PC-3 (cell line): ENCODE measurements around the gene TNFAIP3. TPM values are rescaled to one million over a fixed set of nuclear protein-coding genes. Genes with fewer than 3 reads are reported as not detected.
A peak's percentile ranks its signal among the peaks of the same experiment; 100 is the strongest.
"Not testable (repeated sequence)": the region's sequence is repeated elsewhere in the genome, so short reads cannot be mapped to it uniquely, and the experiment has no call there.

ENCODE experiments used
- ATAC-seq: fragments of 200-7000 bp; cut with Tn5 transposase; 2 replicates; pipeline ENCODE4 v1.9.1; 2020; ENCODE audit warnings: mild to moderate bottlenecking, moderate library complexity
- BruUV-seq: library from RNA; stranded (reverse); fragments of 400-500 nt; replicated peaks from 2 replicates; lab custom pipeline; 2021; lab: Mats Ljungman, UMichigan
- CTCF ChIA-PET: fragments of 300-600 bp; sonication (Branson Sonifier 250); formaldehyde crosslinking; loops from one replicate; lab custom pipeline; 2022; ENCODE audit warnings: antibody characterized with exemption; lab: Charles Lee
- POLR2A ChIA-PET: fragments of 300-600 bp; sonication (Branson Sonifier 250); formaldehyde crosslinking; loops from one replicate; lab custom pipeline; 2022; ENCODE audit warnings: antibody characterized with exemption; ENCODE audit not compliant: unreplicated experiment; lab: Charles Lee
- DNase-seq: peaks from one replicate; pipeline ENCODE4 v3.0.0-alpha.2; 2015
- H2AFZ ChIP-seq: fragments of 300-600 bp; sonication (generic); 2 replicates; pipeline ENCODE4 v1.6.0; 2016; ENCODE audit warnings: antibody characterized with exemption, low read length
- H3F3A ChIP-seq: fragments of 300-600 bp; sonication (generic); one replicate; pipeline ENCODE4 v1.6.0; 2017; ENCODE audit warnings: antibody characterized with exemption, low read length, control low read depth, mild to moderate bottlenecking; ENCODE audit not compliant: unreplicated experiment
- H3K27ac ChIP-seq: fragments of 300-600 bp; sonication (generic); 2 replicates; pipeline ENCODE4 v1.5.1; 2016; ENCODE audit warnings: mild to moderate bottlenecking, low read length
- H3K27me3 ChIP-seq: fragments of 300-600 bp; sonication (generic); 2 replicates; pipeline ENCODE4 v1.6.1; 2016; ENCODE audit warnings: low read length, mixed read lengths
- H3K36me3 ChIP-seq: fragments of 300-600 bp; sonication (generic); 2 replicates; pipeline ENCODE4 v1.6.1; 2016; ENCODE audit warnings: low read depth, mixed run types, low read length, mixed read lengths
- H3K4me1 ChIP-seq: fragments of 300-600 bp; sonication (generic); 2 replicates; pipeline ENCODE4 v1.5.1; 2016; ENCODE audit warnings: low read length; ENCODE audit not compliant: insufficient read depth
- H3K4me2 ChIP-seq: fragments of 300-600 bp; sonication (generic); 2 replicates; pipeline ENCODE4 v1.6.0; 2016; ENCODE audit warnings: low read length
- H3K4me3 ChIP-seq: fragments of 300-600 bp; sonication (generic); 2 replicates; pipeline ENCODE4 v1.5.1; 2016; ENCODE audit warnings: mild to moderate bottlenecking, low read length, mixed read lengths
- H3K79me2 ChIP-seq: fragments of 300-600 bp; sonication (generic); 2 replicates; pipeline ENCODE4 v1.6.1; 2017; ENCODE audit warnings: low read length, mixed read lengths
- H3K9ac ChIP-seq: fragments of 300-600 bp; sonication (generic); 2 replicates; pipeline ENCODE4 v1.6.0; 2016; ENCODE audit warnings: mild to moderate bottlenecking, low read length
- H3K9me2 ChIP-seq: fragments of 300-600 bp; sonication (generic); replicated peaks from 2 replicates; pipeline ENCODE4 v1.6.1; 2016; ENCODE audit warnings: mixed run types, low read length, mixed read lengths
- H3K9me3 ChIP-seq: fragments of 300-600 bp; sonication (generic); 2 replicates; pipeline ENCODE4 v1.6.1; 2016; ENCODE audit warnings: low read length, mixed read lengths
- H4K20me1 ChIP-seq: fragments of 300-600 bp; sonication (generic); 2 replicates; pipeline ENCODE4 v1.6.1; 2016; ENCODE audit warnings: low read length, mixed read lengths
- EZH2 ChIP-seq: fragments of 300-600 bp; sonication (generic); IDR thresholded peaks from one replicate; pipeline ENCODE4 v1.6.1; 2017; ENCODE audit warnings: antibody characterized with exemption, mild to moderate bottlenecking, low read length; ENCODE audit not compliant: unreplicated experiment
- EZH2phosphoT487 ChIP-seq: fragments of 300-600 bp; sonication (generic); IDR thresholded peaks from 2 replicates; pipeline ENCODE4 v1.6.1; 2018; ENCODE audit warnings: mild to moderate bottlenecking, antibody characterized with exemption, low read length, borderline replicate concordance
- intact Hi-C: fragments of 100-400 bp; cut with micrococcal nuclease; formaldehyde crosslinking; loops from 2 replicates; pipeline ENCODE4 v1.9.0; 2023
- total RNA-seq: library from RNA; depleted of rRNA; stranded (reverse); fragments of >200 nt; gene quantifications from 2 replicates; pipeline ENCODE4 v1.2.3, GENCODE V29; 2014
- TF ChIP-seq, protein P1 (sequence below): fragments of 300-600 bp; sonication (generic); conservative IDR thresholded peaks from 2 replicates; pipeline ENCODE4 v1.5.1; 2017; ENCODE audit warnings: antibody characterized with exemption, low read depth, mild to moderate bottlenecking, low read length

TNFAIP3 gene
- total RNA-seq, 1 experiment from 2014 or later = 21.9 TPM

DNA sequence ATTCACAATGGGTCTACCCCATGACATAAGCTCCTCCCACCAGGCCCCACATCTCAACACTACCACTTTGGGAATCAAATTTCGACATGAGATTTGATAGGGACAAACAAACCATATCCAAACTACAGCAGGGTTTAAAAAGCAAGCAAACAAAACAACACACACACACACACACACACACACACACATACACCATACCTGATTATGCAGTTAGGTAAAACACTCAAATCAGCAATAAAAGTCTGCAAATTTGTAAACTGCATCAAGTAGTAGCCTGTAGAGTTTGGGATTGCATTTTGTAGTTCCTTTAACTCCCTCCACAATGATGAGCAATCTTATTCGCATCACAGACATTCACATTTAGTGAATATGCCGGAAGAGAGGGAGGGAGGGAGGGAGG lies 32.6 kb upstream of the TNFAIP3 start:
- no peak overlapping the region for H3K9ac ChIP-seq
- POLR2A ChIA-PET = no interaction called here
- no peak overlapping the region for H3K4me3 ChIP-seq
- peaks cover 31% of the 10 kb centered on the region for H3K4me1 ChIP-seq
- H3K9me2 ChIP-seq = no peaks in the 10 kb centered on the region
- H3K36me3 ChIP-seq = no peaks in the 10 kb centered on the region
- no peaks in the 10 kb centered on the region for H3K9me3 ChIP-seq
- DNase-seq = no peak
- BruUV-seq = no TSS peak
- H3K27me3 ChIP-seq = no peaks in the 10 kb centered on the region
- H3K27ac ChIP-seq = no peak overlapping the region
- peaks cover 4% of the 10 kb centered on the region for H3F3A ChIP-seq
- TF ChIP-seq, protein P1, sequence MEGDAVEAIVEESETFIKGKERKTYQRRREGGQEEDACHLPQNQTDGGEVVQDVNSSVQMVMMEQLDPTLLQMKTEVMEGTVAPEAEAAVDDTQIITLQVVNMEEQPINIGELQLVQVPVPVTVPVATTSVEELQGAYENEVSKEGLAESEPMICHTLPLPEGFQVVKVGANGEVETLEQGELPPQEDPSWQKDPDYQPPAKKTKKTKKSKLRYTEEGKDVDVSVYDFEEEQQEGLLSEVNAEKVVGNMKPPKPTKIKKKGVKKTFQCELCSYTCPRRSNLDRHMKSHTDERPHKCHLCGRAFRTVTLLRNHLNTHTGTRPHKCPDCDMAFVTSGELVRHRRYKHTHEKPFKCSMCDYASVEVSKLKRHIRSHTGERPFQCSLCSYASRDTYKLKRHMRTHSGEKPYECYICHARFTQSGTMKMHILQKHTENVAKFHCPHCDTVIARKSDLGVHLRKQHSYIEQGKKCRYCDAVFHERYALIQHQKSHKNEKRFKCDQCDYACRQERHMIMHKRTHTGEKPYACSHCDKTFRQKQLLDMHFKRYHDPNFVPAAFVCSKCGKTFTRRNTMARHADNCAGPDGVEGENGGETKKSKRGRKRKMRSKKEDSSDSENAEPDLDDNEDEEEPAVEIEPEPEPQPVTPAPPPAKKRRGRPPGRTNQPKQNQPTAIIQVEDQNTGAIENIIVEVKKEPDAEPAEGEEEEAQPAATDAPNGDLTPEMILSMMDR = no peak
- TF ChIP-seq EZH2phosphoT487 (no peak), EZH2 (no peak)
- H4K20me1 ChIP-seq = no peaks in the 10 kb centered on the region
- ATAC-seq = no peak
- H3K4me2 ChIP-seq = no peak overlapping the region
- CTCF ChIA-PET = no interaction called here
- no peak overlapping the region for H2AFZ ChIP-seq
- H3K79me2 ChIP-seq = no peaks in the 10 kb centered on the region
- intact Hi-C loops = no loop called here

DNA sequence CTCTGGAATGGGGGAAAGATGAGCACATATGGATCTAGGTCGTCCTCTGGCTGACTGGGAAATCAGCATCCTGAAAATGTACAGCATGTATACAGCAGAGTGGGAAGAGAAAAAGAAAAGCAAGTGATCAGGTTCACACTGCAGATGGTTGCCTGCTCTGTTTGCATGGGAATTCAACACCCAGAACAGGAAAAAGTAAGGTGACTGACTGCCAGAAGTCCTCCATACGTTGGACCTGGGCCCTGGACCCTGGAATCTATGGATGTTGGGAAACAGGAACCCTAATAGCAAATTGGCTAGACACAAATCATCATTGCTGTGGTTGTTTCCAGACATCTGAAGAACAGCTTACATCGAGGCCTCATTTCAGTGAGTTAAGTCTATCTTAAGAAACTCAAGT lies 30.3 kb upstream of the TNFAIP3 start:
- BruUV-seq = no TSS peak
- H3K4me3 ChIP-seq = no peak overlapping the region
- H3K9ac ChIP-seq = no peak overlapping the region
- no peaks in the 10 kb centered on the region for H4K20me1 ChIP-seq
- ChIA-PET POLR2A (no interaction called here), CTCF (no interaction called here)
- ATAC-seq (no peak), DNase-seq (no peak)
- no peaks in the 10 kb centered on the region for H3K9me2 ChIP-seq
- no peaks in the 10 kb centered on the region for H3K36me3 ChIP-seq
- no peak overlapping the region for H3K4me2 ChIP-seq
- no peaks in the 10 kb centered on the region for H3K9me3 ChIP-seq
- no peak overlapping the region for H2AFZ ChIP-seq
- no peak overlapping the region for H3K27ac ChIP-seq
- peaks cover 14% of the 10 kb centered on the region for H3K4me1 ChIP-seq
- H3F3A ChIP-seq = peaks cover 3% of the 10 kb centered on the region
- H3K27me3 ChIP-seq = no peaks in the 10 kb centered on the region
- intact Hi-C loops = no loop called here
- TF ChIP-seq EZH2phosphoT487 (no peak), EZH2 (no peak)
- TF ChIP-seq, protein P1 = no peak
- H3K79me2 ChIP-seq = no peaks in the 10 kb centered on the region

DNA sequence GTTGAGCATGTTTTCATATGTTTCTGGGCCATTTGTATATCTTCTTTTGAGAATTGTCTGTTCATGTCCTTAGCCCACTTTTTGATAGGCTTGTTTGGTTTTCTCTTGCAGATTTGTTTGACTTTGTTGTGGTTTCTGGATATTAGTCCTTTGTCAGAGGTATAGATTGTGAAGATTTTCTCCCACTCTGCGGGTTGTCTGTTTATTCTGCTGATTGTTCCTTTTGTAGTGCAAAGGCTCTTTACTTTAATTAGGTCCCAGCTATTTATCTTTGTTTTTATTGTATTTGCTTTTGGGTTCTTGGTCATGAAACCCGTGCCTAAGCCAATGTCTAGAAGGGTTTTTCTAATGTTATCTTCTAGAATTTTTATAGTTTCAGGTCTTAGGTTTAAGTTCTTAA lies 29.0 kb upstream of the TNFAIP3 start:
- H3K36me3 ChIP-seq, H3K9me3 ChIP-seq, CTCF ChIA-PET, H3K4me2 ChIP-seq, POLR2A ChIA-PET, BruUV-seq, H3K4me1 ChIP-seq, H3K79me2 ChIP-seq, H3K27me3 ChIP-seq, intact Hi-C loops, H3K4me3 ChIP-seq, H3F3A ChIP-seq, H3K9me2 ChIP-seq, H3K27ac ChIP-seq, H2AFZ ChIP-seq, H3K9ac ChIP-seq, H4K20me1 ChIP-seq: not testable (repeated sequence)
- DNase-seq (peak; percentile 27), ATAC-seq (peak; percentile 33)

DNA sequence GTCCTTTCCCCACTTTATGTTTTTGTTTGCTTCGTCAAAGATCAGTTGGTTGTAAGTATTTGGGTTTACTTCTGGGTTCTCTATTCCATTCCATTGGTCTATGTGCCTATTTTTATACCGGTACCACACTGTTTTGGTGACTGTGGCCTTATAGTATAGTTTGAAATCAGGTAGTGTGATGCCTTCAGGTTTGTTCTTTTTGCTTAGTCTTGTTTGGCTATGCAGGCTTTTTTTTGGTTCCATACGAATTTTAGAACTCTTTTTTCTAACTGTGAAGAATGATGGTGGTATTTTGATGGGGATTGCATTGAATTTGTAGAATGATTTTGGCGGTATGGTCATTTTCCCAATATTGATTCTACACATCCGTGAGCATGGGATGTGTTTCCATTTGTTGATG lies 28.5 kb upstream of the TNFAIP3 start:
- H4K20me1 ChIP-seq, H3K9me3 ChIP-seq, H3K27me3 ChIP-seq, H3K36me3 ChIP-seq, H3K4me1 ChIP-seq, H2AFZ ChIP-seq, H3F3A ChIP-seq, H3K79me2 ChIP-seq, H3K9me2 ChIP-seq, H3K4me2 ChIP-seq, H3K9ac ChIP-seq, POLR2A ChIA-PET, BruUV-seq, ATAC-seq, intact Hi-C loops, CTCF ChIA-PET, H3K4me3 ChIP-seq, H3K27ac ChIP-seq, DNase-seq: not testable (repeated sequence)
